Stimulated activated CD4-positive, alpha-beta T cell treated with anti-CD3 and anti-CD28 coated beads, TNF-alpha, amount 100 ng/mL, for 48 hours (primary cell): ENCODE measurements around the gene THTPA.

Experiments
- DNase-seq, 3 donors: peaks; one replicate each; pipeline ENCODE4 v3.0.0-alpha.2; 2020; ENCODE audit warnings: low read depth in 3 of 3

Gene THTPA

GRCh38 chr14:23555882-23556699 is at the start of gene THTPA:
Gene THTPA (plus strand): TSS chr14:23556271. CDS start chr14:23556758, 487 bp downstream.
- DNase-seq, result peak; percentile 84 to 88 (median 85)

- no peak for DNase-seq
Observed at GRCh38 chr14:23512156-23512555, 43.9 kb upstream of the THTPA start.

- no peak for DNase-seq
Observed at GRCh38 chr14:23513005-23513817, 42.9 kb upstream of the THTPA start.

GRCh38 chr14:23513818-23514643 is 42.0 kb upstream of the THTPA start:
- no peak for DNase-seq

GRCh38 chr14:23514644-23514957 is 41.5 kb upstream of the THTPA start:
- DNase-seq, result no peak

- DNase-seq, result no peak
Observed at GRCh38 chr14:23517650-23518326, 38.3 kb upstream of the THTPA start.

- DNase-seq, result no peak
Observed at GRCh38 chr14:23518709-23519108, 37.4 kb upstream of the THTPA start.

GRCh38 chr14:23520899-23521533 is 35.1 kb upstream of the THTPA start:
- DNase-seq, result no peak

- no peak for DNase-seq
Observed at GRCh38 chr14:23521785-23522640, 34.1 kb upstream of the THTPA start.

- no peak for DNase-seq
Observed at GRCh38 chr14:23522643-23523198, 33.4 kb upstream of the THTPA start.

- DNase-seq, result no peak
Observed at GRCh38 chr14:23523229-23524016, 32.6 kb upstream of the THTPA start.

- DNase-seq, result no peak
Observed at GRCh38 chr14:23524954-23525353, 31.1 kb upstream of the THTPA start.

GRCh38 chr14:23525611-23526010 is 30.5 kb upstream of the THTPA start:
- no peak for DNase-seq

GRCh38 chr14:23528555-23528954 is 27.5 kb upstream of the THTPA start:
- no peak for DNase-seq

GRCh38 chr14:23529016-23529415 is 27.1 kb upstream of the THTPA start:
- no peak for DNase-seq

- DNase-seq, result no peak
Observed at GRCh38 chr14:23530375-23531055, 25.6 kb upstream of the THTPA start.

- DNase-seq, result no peak
Observed at GRCh38 chr14:23531391-23531790, 24.7 kb upstream of the THTPA start.

- no peak for DNase-seq
Observed at GRCh38 chr14:23532658-23533057, 23.4 kb upstream of the THTPA start.
